ENCODE data around the gene SFTPA1.
"Not testable (repeated sequence)": the region's sequence is repeated elsewhere in the genome, so short reads cannot be mapped to it uniquely, and the experiment has no call there.

Gene SFTPA1

GRCh38 chr10:79610601-79611191 is at the start of gene SFTPA1:
TSS of gene SFTPA1 (plus strand) at chr10:79610939. CDS start at chr10:79611826, 887 bp downstream.
- DNase-seq, result no peak

- DNase-seq, result no peak
Observed at GRCh38 chr10:79561257-79561656, 49.5 kb upstream of the SFTPA1 start.

GRCh38 chr10:79562135-79562756 is 48.5 kb upstream of the SFTPA1 start:
- peak; percentile 39 for DNase-seq

- peak; percentile 3 for DNase-seq
Observed at GRCh38 chr10:79563426-79563825, 47.3 kb upstream of the SFTPA1 start.

- not testable (repeated sequence) for DNase-seq
Observed at GRCh38 chr10:79570624-79571023, 40.1 kb upstream of the SFTPA1 start.

- DNase-seq, result no peak
Observed at GRCh38 chr10:79579361-79579760, 31.4 kb upstream of the SFTPA1 start.

- no peak for DNase-seq
Observed at GRCh38 chr10:79581044-79581443, 29.7 kb upstream of the SFTPA1 start.

GRCh38 chr10:79582096-79582495 is 28.6 kb upstream of the SFTPA1 start:
- DNase-seq, result no peak

- DNase-seq, result not testable (repeated sequence)
Observed at GRCh38 chr10:79582954-79583353, 27.8 kb upstream of the SFTPA1 start.

GRCh38 chr10:79583488-79584024 is 27.2 kb upstream of the SFTPA1 start:
- DNase-seq, result no peak

GRCh38 chr10:79585870-79586527 is 24.7 kb upstream of the SFTPA1 start:
- DNase-seq, result no peak

GRCh38 chr10:79586933-79587332 is 23.8 kb upstream of the SFTPA1 start:
- DNase-seq, result no peak

- DNase-seq, result no peak
Observed at GRCh38 chr10:79588800-79589199, 21.9 kb upstream of the SFTPA1 start.

- no peak for DNase-seq
Observed at GRCh38 chr10:79593377-79593776, 17.4 kb upstream of the SFTPA1 start.

- DNase-seq, result not testable (repeated sequence)
Observed at GRCh38 chr10:79594565-79594964, 16.2 kb upstream of the SFTPA1 start.

GRCh38 chr10:79595510-79595909 is 15.2 kb upstream of the SFTPA1 start:
- DNase-seq, result no peak

- DNase-seq, result not testable (repeated sequence)
Observed at GRCh38 chr10:79599644-79600043, 11.1 kb upstream of the SFTPA1 start.

- no peak for DNase-seq
Observed at GRCh38 chr10:79601939-79602338, 8.8 kb upstream of the SFTPA1 start.

GRCh38 chr10:79602953-79603352 is 7.8 kb upstream of the SFTPA1 start:
- no peak for DNase-seq

- DNase-seq, result no peak
Observed at GRCh38 chr10:79604294-79604693, 6.4 kb upstream of the SFTPA1 start.

- no peak for DNase-seq
Observed at GRCh38 chr10:79605308-79605707, 5.4 kb upstream of the SFTPA1 start.

- DNase-seq, result peak; percentile 25
Observed at GRCh38 chr10:79608505-79609375, 2.0 kb upstream of the SFTPA1 start.
